D341Med (cell line): Measurements from ENCODE around the gene GNB1.
A peak's percentile ranks its signal among the peaks of the same experiment; 100 is the strongest.
"Not testable (repeated sequence)": the region's sequence is repeated elsewhere in the genome, so short reads cannot be mapped to it uniquely, and the experiment has no call there.

Source experiments
- DNase-seq: peaks from one replicate; pipeline ENCODE4 v3.0.0; 2012; ENCODE audit warnings: low spot score

Gene GNB1

GRCh38 chr1:1890506-1891348, at the start of gene GNB1:
Gene GNB1, minus strand, starts transcription at chr1:1891087. Its CDS starts 65,634 bp downstream, at chr1:1825453.
- DNase-seq: peak; percentile 97

DNA sequence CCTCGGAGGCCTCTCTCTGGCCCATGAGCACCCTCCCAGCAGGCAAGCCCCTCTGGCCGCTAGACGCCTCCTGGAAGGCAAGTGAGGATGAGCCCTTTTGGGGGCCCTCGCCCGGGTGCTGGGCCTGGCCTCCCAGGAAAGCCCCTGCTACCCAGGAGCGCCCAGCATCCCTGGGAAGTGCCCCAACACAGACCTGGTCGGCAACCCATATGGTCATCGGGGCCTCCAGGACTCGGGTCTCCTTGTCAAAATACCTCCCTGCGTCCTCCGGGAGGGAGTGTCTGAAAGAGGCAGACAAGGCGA, 49.2 kb upstream of the GNB1 start:
- no peak for DNase-seq

DNA sequence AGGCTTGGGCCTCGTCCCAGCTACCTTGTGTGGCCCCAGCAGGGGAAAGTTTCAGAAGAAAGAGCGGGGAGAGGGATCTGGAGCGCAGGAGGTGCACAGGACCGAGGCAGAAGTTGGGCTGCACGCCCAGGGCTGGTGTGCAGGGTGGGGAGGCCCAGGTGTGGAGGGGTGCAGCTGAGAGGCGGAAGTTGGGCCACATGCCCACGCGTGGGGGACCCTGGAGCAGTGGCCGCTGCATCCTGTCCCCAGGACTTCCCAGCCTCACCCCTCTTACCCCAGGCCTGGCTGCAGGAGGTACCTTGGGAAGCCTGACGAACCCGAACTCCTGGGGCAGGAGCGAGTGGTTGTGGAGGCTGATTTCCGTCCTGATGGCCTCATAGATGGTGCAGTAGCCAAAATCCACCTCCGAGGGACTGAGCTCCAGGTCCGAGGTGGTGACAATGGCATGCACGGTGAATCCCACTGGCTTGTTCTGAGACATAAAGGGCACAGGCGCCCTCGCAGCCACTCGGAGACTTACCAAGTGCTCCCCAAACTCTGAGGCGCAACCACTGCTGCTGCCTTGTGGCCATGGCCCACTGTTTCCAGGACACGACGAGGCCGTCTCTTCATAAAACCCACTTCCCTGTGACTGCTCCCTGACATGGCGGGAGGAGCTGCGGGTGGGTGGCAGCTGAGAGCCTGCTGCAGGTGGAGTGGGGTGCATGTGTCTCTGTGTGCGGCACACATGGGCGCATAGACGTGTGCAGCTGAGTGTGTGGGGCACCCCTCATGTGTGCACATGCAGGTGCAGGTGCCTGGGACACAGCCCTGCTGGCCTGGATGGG, 48.6 kb upstream of the GNB1 start:
- no peak for DNase-seq

DNA sequence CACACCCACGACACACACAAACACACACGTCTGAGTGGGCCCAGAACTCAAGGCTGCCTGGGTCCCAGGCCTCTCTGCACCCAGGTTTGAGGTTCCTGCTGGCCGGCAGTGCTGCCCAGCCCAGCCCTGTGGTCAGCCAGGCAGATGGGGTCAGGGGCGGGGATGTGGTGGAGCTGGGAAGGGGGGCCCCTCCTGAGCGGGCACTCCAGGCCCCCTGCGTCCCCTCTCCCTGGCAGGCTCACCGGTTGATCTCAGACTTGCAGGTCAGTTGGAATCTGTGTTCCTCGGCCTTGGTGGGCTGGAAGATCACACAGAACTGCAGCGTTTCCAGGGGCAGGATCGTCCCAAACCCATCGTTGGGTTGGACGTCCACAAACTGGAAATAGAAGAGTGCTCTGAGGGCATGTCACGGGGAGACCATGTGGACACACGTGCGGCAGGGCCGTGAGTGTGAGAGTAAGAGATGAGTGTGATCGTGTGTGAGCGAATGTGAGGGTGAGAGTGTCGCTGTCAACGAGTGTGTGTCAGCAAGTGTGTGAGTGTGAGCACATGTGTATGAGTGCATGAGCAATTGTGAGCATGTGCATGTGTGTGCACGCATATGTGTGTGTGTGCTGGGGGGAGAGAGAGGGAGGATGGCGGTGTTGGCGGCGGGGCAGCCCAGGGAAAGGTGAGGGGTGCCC, 47.9 kb upstream of the GNB1 start:
- no peak for DNase-seq

DNA sequence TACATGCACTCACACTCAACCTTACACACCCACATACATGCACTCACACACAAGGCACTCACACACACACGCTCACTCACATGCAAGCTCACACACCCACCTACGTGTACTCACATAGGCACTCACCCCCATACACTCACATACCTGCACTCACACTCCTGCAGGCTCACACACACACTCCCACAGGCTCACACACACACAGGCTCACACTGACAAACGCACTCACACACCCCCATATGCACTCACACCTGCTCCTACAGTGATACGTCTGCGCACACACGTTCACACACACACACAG, 47.3 kb upstream of the GNB1 start:
- DNase-seq: no peak

DNA sequence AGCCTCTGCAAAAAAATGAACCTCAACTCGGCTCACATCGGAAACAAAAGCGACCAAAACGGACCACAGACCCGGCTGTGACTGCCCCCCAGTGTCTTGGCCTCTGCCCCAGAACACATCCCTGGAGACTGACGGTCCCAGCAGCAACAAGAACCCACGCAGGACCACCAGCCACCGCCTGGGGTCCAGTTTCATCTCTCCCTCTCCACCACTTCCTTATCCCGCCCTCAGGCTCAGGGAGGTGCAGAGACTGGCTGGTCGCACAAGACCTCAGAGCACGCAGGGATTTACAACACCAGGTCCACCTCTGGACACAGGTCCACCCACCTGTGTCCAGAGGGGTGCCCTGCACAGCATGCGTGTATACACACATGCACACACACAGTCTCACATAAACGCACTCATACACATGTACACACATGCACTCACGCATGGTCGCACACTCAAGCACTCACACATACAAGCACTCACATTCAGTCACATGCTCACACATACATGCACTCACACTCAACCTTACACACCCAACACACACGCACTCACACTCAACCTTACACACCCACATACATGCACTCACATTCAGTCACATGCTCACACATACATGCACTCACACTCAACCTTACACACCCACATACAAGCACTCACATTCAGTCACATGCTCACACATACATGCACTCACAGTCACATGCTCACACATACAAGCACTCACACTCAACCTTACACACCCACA, 46.8 kb upstream of the GNB1 start:
- no peak for DNase-seq

GRCh38 chr1:1937061-1937460, 46.2 kb upstream of the GNB1 start:
- no peak for DNase-seq

GRCh38 chr1:1934848-1935247, 44.0 kb upstream of the GNB1 start:
- not testable (repeated sequence) for DNase-seq

- no peak for DNase-seq
Measured at GRCh38 chr1:1929639-1930545, 39.0 kb upstream of the GNB1 start.

DNA sequence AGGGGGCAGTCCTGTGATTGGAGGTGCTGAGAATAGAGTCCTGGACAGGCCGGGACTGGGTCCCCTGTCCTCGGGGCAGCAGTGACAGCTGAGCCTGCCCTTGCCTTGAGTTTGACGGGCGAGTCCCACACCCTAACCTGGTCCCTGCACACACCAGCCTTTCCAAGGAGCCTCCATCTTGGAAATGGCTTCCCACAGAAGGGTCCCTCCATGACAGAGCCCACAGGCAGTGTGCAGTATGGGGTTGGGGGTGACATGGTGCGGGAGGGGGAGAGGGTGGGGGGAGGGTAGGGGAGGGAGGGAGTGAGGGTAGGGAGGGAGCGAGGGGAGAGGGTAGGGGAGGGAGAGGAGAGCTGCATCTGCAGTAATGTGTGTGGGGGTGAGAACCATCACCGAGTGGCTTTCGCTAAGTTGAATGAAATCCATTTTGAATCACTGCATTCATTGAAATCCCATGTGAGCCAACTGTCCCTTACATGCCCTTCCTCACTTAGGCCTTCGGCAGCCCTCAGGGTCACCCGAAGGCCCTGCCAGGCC, 38.3 kb upstream of the GNB1 start:
- no peak for DNase-seq

- DNase-seq: no peak
Measured at GRCh38 chr1:1928231-1929101, 37.6 kb upstream of the GNB1 start.

DNA sequence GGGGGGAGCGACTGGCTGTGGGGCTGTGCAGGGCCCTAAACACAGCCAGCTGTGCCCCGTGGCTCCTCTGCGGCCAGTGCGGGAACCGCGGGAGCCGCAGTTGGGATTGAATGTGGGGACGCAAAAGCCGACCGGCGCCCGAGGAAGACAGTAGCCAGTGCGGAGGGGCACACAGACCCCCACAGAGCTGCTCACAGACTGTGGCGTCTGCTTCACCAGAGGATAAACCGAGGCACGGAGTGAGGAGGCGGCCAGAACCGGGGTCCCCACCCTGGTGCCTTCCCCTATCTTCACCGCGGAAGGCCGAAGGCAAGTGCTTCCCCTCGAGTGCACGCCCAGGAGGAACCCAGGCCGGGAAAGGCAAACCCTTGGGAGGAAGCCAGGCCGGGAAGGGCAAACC, 36.9 kb upstream of the GNB1 start:
- no peak for DNase-seq

GRCh38 chr1:1926886-1927660, 36.2 kb upstream of the GNB1 start:
- no peak for DNase-seq

GRCh38 chr1:1926346-1926811, 35.5 kb upstream of the GNB1 start:
- no peak for DNase-seq

DNA sequence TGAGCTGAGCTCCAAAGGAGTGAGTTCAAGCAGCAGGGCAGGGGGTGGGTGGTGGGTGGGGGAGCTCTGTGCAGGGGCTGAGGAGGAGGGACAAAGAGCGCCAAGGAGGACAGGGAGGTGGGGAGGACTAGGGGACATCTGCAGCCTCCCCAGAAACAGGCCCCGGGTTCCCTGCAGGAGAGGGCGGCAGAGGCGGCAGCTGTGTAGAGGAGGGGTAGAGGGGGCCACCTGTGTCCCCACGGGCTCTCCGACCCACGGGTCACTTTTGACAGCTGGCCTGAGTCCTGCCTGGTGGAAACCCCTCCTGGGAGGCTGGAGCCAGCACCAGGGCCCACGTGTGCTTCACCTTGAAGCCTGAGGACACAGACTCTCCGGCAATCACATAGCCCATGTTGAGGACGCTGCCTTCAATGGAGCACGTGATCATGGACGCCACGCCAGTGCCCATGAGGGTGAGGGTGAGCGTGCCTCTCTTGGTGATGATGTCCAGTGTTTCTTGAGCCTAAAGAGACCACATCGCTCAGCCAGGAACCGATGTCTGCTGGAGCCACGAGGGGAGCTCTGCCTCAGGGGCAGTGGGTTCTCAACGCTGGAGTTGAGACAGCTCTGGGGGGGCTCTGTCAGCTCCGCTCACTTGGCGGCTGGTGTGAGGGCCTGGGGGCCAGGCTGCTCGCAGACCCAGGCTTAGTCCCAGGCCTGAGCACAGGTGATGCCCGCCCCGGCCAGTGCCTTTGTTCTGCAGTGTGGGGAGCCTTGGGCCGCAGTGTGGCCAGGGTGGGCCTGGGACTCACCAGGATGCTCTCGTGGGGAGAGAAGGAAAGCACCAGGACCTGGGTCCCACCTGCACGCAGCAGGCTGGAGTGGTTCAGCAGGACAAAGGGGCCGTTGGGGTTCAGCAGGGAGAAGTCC, 34.8 kb upstream of the GNB1 start:
- no peak for DNase-seq

DNA sequence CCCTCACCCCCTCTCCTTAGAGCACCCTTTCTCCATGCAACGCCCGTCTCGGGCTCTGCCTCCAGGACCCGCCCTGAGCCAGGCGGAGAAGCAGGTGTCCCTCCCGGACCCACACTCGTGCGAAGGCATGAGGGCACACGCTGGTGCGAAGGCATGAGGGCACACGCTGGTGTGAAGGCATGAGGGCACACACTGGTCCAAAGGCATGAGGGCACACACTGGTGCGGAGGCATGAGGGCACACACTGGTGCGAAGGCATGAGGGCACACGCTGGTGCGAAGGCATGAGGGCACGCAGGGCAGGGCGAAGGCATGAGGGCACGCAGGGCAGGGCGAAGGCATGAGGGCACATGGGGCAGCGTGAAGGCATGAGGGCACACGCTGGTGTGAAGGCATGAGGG, 34.0 kb upstream of the GNB1 start:
- no peak for DNase-seq

DNA sequence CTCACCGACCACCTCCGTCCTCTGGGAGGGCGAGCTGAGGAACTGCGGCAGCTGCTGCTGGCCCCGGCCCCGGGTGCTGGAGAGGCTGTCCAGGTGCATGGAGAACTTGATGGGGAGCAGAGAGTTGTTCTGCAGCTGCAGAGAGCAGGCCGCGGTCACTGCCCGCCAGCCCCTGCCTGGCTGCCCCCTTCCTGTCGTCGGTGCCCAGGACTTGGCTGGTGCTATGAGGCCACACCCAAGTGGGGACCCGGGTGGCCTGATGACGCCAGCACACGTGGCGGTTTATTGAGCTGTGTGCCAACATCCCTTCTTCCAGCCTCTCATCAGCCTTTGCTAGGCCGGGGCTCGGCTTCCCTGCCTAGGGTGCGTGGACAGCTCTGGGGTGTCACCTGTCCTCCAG, 33.5 kb upstream of the GNB1 start:
- DNase-seq: no peak
